Subcutaneous adipose tissue (tissue), 4 donors: Measurements from ENCODE around the gene PPM1F. TPM values are rescaled to one million over a fixed set of nuclear protein-coding genes. Genes with fewer than 3 reads are reported as not detected.

Experiments
- CTCF ChIP-seq: fragments of 450-650 bp; IDR thresholded peaks from one replicate; pipeline ENCODE4 v1.5.1; 2016; ENCODE audit warnings: low read depth, mild to moderate bottlenecking, control low read depth, antibody characterized with exemption, moderate library complexity
- total RNA-seq, 4 donors: library from RNA; depleted of rRNA; stranded (reverse); fragments of >200 nt; gene quantifications; one replicate each; pipeline ENCODE4 v1.1.0, GENCODE V29; 2016

Gene PPM1F
- total RNA-seq, 4 donors from 2014 or later: 15.0 to 32.2 (median 20.2) TPM

- no peak for TF ChIP-seq CTCF
These were observed 21.5 kb upstream of the PPM1F start for GRCh38 chr22:21974058-21974649.

- no peak for TF ChIP-seq CTCF
These were observed 20.2 kb upstream of the PPM1F start for GRCh38 chr22:21972806-21973205.

- no peak for TF ChIP-seq CTCF
These were observed 19.7 kb upstream of the PPM1F start for GRCh38 chr22:21972293-21972779.

GRCh38 chr22:21971858-21972275 is 19.2 kb upstream of the PPM1F start:
- TF ChIP-seq CTCF: no peak

GRCh38 chr22:21970800-21971617 is 18.4 kb upstream of the PPM1F start:
- no peak for TF ChIP-seq CTCF

GRCh38 chr22:21970037-21970799 is 17.6 kb upstream of the PPM1F start:
- no peak for TF ChIP-seq CTCF
